ENCODE data around the gene MEGF9.

GRCh38 chr9:120643061-120643460, 71.2 kb downstream of the MEGF9 start:
- TF ChIP-seq CTCF (IDR thresholded peaks at IDR 0.05) (no peak), ZFX (IDR thresholded peaks at IDR 0.05; ENCODE audit: borderline replicate concordance) (no peak)

All from 22Rv1 (cell line).